Karpas-422 (cell line): ENCODE results near the gene CREB5. TPM values are rescaled to one million over a fixed set of nuclear protein-coding genes. Genes with fewer than 3 reads are reported as not detected.
"Not testable (repeated sequence)": the region's sequence is repeated elsewhere in the genome, so short reads cannot be mapped to it uniquely, and the experiment has no call there.

Experiments used
- DNase-seq: peaks from one replicate; pipeline ENCODE4 v3.0.0-alpha.2; 2015
- H2AFZ ChIP-seq: fragments of 200-600 bp; sonication (generic); 2 replicates; pipeline ENCODE4 v1.6.1; 2014; ENCODE audit warnings: antibody characterized with exemption, low read length, mixed read lengths
- H3K27ac ChIP-seq: fragments of 200-600 bp; sonication (generic); 2 replicates; pipeline ENCODE4 v1.5.1; 2014; ENCODE audit warnings: mild to moderate bottlenecking, low read length, moderate library complexity
- H3K27me3 ChIP-seq: fragments of 200-600 bp; sonication (generic); 2 replicates; pipeline ENCODE4 v1.6.1; 2014; ENCODE audit warnings: low read length, mixed read lengths
- H3K36me3 ChIP-seq: fragments of 200-600 bp; sonication (generic); 2 replicates; pipeline ENCODE4 v1.6.1; 2014; ENCODE audit warnings: low read length, mixed read lengths; ENCODE audit not compliant: insufficient read depth
- H3K4me1 ChIP-seq: fragments of 200-600 bp; sonication (generic); 2 replicates; pipeline ENCODE4 v1.6.1; 2014; ENCODE audit warnings: mild to moderate bottlenecking, low read length, mixed read lengths
- H3K4me2 ChIP-seq: fragments of 200-600 bp; sonication (generic); 2 replicates; pipeline ENCODE4 v1.6.1; 2014; ENCODE audit warnings: low read length, low read depth, mild to moderate bottlenecking; ENCODE audit not compliant: poor library complexity, severe bottlenecking
- H3K4me3 ChIP-seq: fragments of 200-600 bp; sonication (generic); 2 replicates; pipeline ENCODE4 v1.5.1; 2014; ENCODE audit warnings: mild to moderate bottlenecking, antibody characterized with exemption, low read length, mixed read lengths
- H3K79me2 ChIP-seq: fragments of 200-600 bp; sonication (generic); 2 replicates; pipeline ENCODE4 v1.6.1; 2014; ENCODE audit warnings: mild to moderate bottlenecking, low read length, mixed read lengths
- H3K9ac ChIP-seq: fragments of 200-600 bp; sonication (generic); 2 replicates; pipeline ENCODE4 v1.6.0; 2014; ENCODE audit warnings: low read length
- H3K9me2 ChIP-seq: fragments of 200-600 bp; sonication (generic), shearing (Covaris generic); replicated peaks from 2 replicates; pipeline ENCODE4 v1.6.0; 2014; ENCODE audit warnings: mild to moderate bottlenecking, low read length, moderate library complexity; ENCODE audit not compliant: insufficient read depth
- H3K9me3 ChIP-seq: fragments of 300-700, 200-600 bp; sonication (generic); 2 replicates; pipeline ENCODE4 v1.6.1; 2014; ENCODE audit warnings: low read length, mixed read lengths
- H4K20me1 ChIP-seq: fragments of 200-600 bp; sonication (generic); 2 replicates; pipeline ENCODE4 v1.6.1; 2014; ENCODE audit warnings: mild to moderate bottlenecking, antibody characterized with exemption, low read length, low read depth; ENCODE audit not compliant: insufficient read depth
- total RNA-seq: library from RNA; depleted of rRNA; stranded (reverse); fragments of >200 nt; shearing (Covaris generic); gene quantifications from 2 replicates; pipeline ENCODE4 v1.2.3, GENCODE V29; 2014; ENCODE audit warnings: low replicate concordance

The CREB5 gene
- total RNA-seq, 1 experiment from 2014 or later: 52.1 TPM

DNA sequence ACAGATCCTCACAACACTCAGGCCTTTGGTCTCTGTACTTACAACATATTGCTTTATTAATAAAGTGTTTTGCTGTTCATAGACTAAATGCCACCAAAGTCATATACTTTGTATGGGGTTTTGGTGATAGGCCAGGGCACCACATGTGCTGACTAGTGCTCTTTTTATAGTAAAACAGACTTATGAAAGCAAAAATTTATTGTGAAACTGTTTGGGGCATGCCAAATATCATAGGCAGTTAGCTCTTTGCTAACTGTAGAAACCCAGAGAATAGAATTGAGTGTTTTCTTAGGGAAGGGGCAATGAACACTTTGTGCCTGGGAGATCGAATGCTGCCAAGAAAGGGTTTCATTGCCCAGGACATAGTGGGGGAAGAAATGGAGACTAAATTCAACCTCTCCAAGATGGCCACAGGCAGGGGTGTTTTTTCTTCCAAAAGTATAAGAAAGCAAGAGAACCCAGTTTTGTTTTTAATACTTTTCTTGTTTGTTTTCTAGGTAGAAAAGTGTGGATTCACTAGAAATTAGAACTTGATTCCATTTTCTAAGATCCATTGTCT is 403.1 kb downstream of the CREB5 start:
- H3K9me3 ChIP-seq: no peaks in the 10 kb centered on the region
- no peak for DNase-seq
- H3K27me3 ChIP-seq: no peaks in the 10 kb centered on the region
- H3K79me2 ChIP-seq: no peaks in the 10 kb centered on the region
- no peaks in the 10 kb centered on the region for H3K36me3 ChIP-seq
- 0 out of 2 replicates have a peak overlapping the region, but pooled peaks have one; percentile 10 for H3K4me3 ChIP-seq
- H3K4me2 ChIP-seq: peak overlapping the region; percentile 48
- H3K27ac ChIP-seq: peak overlapping the region; percentile 30
- no peaks in the 10 kb centered on the region for H3K9me2 ChIP-seq
- no peak overlapping the region for H3K9ac ChIP-seq
- H3K4me1 ChIP-seq: peaks cover 16% of the 10 kb centered on the region
- no peaks in the 10 kb centered on the region for H4K20me1 ChIP-seq
- no peak overlapping the region for H2AFZ ChIP-seq

DNA sequence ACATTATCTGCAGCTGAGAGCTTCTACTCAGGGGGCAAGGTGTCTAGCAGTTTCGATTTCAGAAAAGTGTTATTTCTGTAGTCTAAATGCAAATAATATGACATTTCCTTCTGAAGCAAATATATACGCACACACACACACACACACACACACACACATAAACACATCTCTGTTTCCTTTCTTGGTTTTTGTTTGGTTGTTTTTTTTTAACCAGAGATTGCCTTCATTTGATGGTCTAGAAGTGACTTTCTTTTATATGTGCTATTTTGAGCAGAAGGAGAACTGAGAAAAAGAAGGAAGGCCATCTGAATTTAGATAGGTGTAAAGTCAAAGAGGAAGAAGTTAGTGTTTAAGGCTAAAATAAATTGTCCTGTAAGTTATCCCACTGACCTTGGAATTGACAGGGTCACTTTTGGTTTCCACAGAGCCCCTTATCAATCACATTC is 403.6 kb downstream of the CREB5 start:
- H3K79me2 ChIP-seq: no peaks in the 10 kb centered on the region
- H3K36me3 ChIP-seq: no peaks in the 10 kb centered on the region
- peaks cover 16% of the 10 kb centered on the region for H3K4me1 ChIP-seq
- H4K20me1 ChIP-seq: no peaks in the 10 kb centered on the region
- DNase-seq: peak; percentile 67
- H3K4me3 ChIP-seq: 0 out of 2 replicates have a peak overlapping the region, but pooled peaks have one; percentile 10
- H3K9ac ChIP-seq: no peak overlapping the region
- peak overlapping the region; percentile 30 for H3K27ac ChIP-seq
- H3K27me3 ChIP-seq: no peaks in the 10 kb centered on the region
- no peaks in the 10 kb centered on the region for H3K9me2 ChIP-seq
- no peak overlapping the region for H2AFZ ChIP-seq
- peak overlapping the region; percentile 48 for H3K4me2 ChIP-seq
- no peaks in the 10 kb centered on the region for H3K9me3 ChIP-seq

DNA sequence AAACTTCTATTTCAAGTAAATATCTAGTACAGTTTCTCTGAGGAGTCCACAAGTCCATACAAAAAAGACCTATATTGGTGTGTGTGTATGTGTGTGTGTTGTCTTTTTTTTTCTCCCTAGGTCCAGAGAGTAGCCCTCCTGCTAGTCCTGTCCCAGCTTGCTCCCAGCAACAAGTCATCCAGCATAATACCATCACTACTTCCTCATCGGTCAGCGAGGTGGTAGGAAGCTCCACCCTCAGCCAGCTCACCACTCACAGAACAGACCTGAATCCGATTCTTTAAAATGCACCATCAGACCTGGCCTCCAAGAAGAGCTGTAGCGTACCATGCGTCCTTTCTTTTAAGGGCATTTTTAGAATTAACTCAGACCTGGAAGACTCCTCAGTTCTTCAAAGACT is 406.7 kb downstream of the CREB5 start:
- no peak overlapping the region for H3K4me2 ChIP-seq
- no peak overlapping the region for H3K27ac ChIP-seq
- H3K36me3 ChIP-seq: no peaks in the 10 kb centered on the region; the same call in 1 of the 2 replicates
- H3K4me1 ChIP-seq: peaks cover 13% of the 10 kb centered on the region
- no peaks in the 10 kb centered on the region for H3K9me2 ChIP-seq
- no peak for DNase-seq
- H4K20me1 ChIP-seq: no peaks in the 10 kb centered on the region
- no peaks in the 10 kb centered on the region for H3K27me3 ChIP-seq
- no peak overlapping the region for H3K9ac ChIP-seq
- no peaks in the 10 kb centered on the region for H3K79me2 ChIP-seq
- H2AFZ ChIP-seq: no peak overlapping the region
- H3K9me3 ChIP-seq: no peaks in the 10 kb centered on the region
- no peak overlapping the region for H3K4me3 ChIP-seq

DNA sequence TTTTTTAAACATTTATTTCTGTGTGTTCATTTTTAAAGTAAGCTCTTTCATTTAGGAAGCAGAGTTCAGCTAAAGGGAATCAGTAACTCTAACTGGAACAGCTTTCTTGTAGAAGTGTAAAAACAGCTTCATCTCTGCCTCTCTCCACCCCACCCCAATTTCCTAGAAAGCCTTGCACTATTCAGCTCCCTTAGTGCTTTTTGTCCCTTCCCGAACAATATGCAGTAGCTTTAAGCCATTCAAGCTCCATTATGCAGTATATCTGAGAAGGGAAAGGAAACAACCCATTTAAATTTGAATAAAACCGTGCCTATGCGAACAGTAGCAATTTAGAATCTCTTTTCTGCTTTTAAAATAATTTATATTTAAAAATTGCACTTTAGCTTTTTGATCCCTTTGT is 411.3 kb downstream of the CREB5 start:
- H3K4me3 ChIP-seq: no peak overlapping the region
- DNase-seq: no peak
- no peak overlapping the region for H3K9ac ChIP-seq
- H2AFZ ChIP-seq: no peak overlapping the region
- no peaks in the 10 kb centered on the region for H3K9me3 ChIP-seq
- no peaks in the 10 kb centered on the region for H3K9me2 ChIP-seq
- no peaks in the 10 kb centered on the region for H4K20me1 ChIP-seq
- H3K27me3 ChIP-seq: no peaks in the 10 kb centered on the region
- H3K79me2 ChIP-seq: no peaks in the 10 kb centered on the region
- no peak overlapping the region for H3K27ac ChIP-seq
- H3K4me1 ChIP-seq: no peaks in the 10 kb centered on the region
- H3K36me3 ChIP-seq: no peaks in the 10 kb centered on the region; the same call in 1 of the 2 replicates
- H3K4me2 ChIP-seq: no peak overlapping the region

DNA sequence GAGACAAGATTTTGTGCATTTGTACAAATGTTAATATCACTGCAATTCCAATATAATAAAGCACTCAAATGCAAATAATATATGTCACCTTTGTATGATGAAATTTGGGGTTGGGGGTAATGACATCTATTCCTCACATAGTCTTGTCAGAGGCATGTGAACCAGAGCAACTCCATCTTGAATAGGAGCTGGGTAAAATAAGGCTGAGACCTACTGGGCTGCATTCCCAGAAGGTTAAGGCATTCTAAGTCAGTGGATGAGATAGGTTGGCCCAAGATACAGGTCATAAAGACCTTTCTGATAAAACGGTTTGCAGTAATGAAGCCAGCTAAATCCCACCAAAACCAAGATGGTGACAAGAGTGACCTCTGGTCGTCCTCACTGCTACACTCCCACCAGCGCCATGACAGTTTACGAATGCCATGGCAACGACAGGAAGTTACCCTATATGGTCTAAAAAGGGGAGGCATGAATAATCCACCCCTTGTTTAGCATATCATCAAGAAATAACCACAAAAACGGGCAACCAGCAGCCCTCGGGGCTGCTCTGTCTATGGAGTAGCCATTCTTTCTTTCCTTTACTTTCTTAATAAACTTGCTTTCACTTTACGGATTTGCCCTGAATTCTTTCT is 413.6 kb downstream of the CREB5 start:
- H3K9me3 ChIP-seq, H3K36me3 ChIP-seq, H3K4me1 ChIP-seq, H3K9me2 ChIP-seq, H3K27me3 ChIP-seq, H3K79me2 ChIP-seq, H3K9ac ChIP-seq, H3K4me3 ChIP-seq, H3K27ac ChIP-seq, H3K4me2 ChIP-seq, H4K20me1 ChIP-seq, H2AFZ ChIP-seq, DNase-seq: not testable (repeated sequence)

DNA sequence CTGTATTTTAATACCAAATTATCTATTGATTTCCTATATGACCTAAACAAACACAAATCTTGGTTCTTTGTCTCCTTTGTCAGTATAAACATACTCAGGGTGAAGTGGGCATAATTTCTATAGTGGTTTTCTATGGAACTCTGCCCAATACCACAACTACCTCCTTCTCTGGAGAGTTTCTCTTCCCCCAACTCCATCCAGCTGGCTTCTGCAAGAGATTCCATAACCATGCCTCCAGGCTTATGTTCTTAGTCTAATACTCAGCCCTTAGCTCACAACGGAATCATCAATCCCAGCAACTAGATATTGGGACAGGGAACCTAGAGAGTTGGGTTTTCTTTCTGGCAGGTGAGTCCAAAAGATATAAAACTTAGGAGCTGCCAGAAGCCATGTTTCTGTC is 418.5 kb downstream of the CREB5 start:
- H4K20me1 ChIP-seq: no peaks in the 10 kb centered on the region
- DNase-seq: no peak
- no peaks in the 10 kb centered on the region for H3K9me2 ChIP-seq
- H3K9ac ChIP-seq: no peak overlapping the region
- no peak overlapping the region for H3K4me3 ChIP-seq
- H3K4me2 ChIP-seq: no peak overlapping the region
- H3K79me2 ChIP-seq: no peaks in the 10 kb centered on the region
- no peaks in the 10 kb centered on the region for H3K27me3 ChIP-seq
- H3K36me3 ChIP-seq: no peaks in the 10 kb centered on the region
- H2AFZ ChIP-seq: no peak overlapping the region
- peaks cover 5% of the 10 kb centered on the region; the same call in 1 of the 2 replicates for H3K4me1 ChIP-seq
- H3K9me3 ChIP-seq: no peaks in the 10 kb centered on the region
- H3K27ac ChIP-seq: no peak overlapping the region

DNA sequence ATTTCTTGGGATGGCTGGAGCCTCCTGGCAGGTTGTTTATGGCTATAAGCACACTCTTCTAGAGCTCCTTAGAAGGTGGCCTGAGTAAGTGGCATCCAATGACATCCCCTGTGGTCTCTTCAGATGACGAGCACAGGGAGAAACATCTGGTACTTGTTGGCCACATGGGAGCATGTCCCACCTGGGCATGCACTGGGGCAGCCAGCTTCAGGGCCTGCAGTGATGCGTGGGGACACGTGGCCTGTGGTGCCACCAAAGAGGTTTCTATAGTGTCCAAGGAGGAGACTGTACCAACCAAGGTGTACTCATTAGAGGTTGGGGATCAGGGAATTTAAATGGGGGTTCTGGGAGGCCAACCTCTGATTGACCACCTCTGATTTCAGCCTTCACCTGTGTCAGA is 420.4 kb downstream of the CREB5 start:
- no peaks in the 10 kb centered on the region for H3K27me3 ChIP-seq
- H3K4me3 ChIP-seq: no peak overlapping the region
- no peak overlapping the region for H2AFZ ChIP-seq
- H3K36me3 ChIP-seq: no peaks in the 10 kb centered on the region
- H3K9me2 ChIP-seq: no peaks in the 10 kb centered on the region
- H3K27ac ChIP-seq: no peak overlapping the region
- H3K79me2 ChIP-seq: no peaks in the 10 kb centered on the region
- no peaks in the 10 kb centered on the region for H4K20me1 ChIP-seq
- H3K9me3 ChIP-seq: no peaks in the 10 kb centered on the region
- no peak for DNase-seq
- peaks cover 5% of the 10 kb centered on the region; the same call in 1 of the 2 replicates for H3K4me1 ChIP-seq
- no peak overlapping the region for H3K4me2 ChIP-seq
- no peak overlapping the region for H3K9ac ChIP-seq

DNA sequence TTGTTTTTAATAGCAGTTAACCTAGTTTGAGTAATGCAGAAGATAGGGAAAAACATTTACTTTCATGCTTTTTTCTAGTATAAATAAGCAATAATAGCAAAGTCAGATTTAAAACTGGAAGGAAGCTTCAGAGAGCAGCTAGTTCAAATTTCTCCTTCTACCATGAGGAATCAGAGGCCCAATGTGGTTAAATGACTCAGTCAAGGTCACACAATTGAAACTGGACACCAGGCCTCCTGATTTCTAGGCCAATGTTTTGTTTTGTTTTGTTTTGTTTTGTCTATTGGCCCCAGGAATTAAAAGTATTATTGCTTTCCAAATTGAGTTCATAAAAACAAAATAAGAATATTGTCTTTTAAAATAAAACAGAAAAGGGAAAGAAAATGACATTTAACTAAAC is 423.5 kb downstream of the CREB5 start:
- Histone ChIP-seq H3K4me1 (peaks cover 5% of the 10 kb centered on the region; the same call in 1 of the 2 replicates), H2AFZ (no peak overlapping the region), H3K79me2 (no peaks in the 10 kb centered on the region), H3K9ac (no peak overlapping the region), H3K4me2 (no peak overlapping the region), H3K27ac (no peak overlapping the region), H3K27me3 (no peaks in the 10 kb centered on the region), H4K20me1 (no peaks in the 10 kb centered on the region), H3K4me3 (no peak overlapping the region), H3K36me3 (no peaks in the 10 kb centered on the region), H3K9me2 (no peaks in the 10 kb centered on the region), H3K9me3 (no peaks in the 10 kb centered on the region)
- DNase-seq: no peak
